VCaP (cell line): Measurements from ENCODE around the gene LCNL1.

Experiments
- H3K27ac ChIP-seq: fragments of 450-650 bp; 2 replicates; pipeline ENCODE4 v1.5.1; 2017
- CTCF ChIP-seq: fragments of 450-650 bp; conservative IDR thresholded peaks from 2 replicates; pipeline ENCODE4 v1.5.1; 2017; ENCODE audit warnings: mild to moderate bottlenecking, moderate library complexity

The LCNL1 gene

DNA sequence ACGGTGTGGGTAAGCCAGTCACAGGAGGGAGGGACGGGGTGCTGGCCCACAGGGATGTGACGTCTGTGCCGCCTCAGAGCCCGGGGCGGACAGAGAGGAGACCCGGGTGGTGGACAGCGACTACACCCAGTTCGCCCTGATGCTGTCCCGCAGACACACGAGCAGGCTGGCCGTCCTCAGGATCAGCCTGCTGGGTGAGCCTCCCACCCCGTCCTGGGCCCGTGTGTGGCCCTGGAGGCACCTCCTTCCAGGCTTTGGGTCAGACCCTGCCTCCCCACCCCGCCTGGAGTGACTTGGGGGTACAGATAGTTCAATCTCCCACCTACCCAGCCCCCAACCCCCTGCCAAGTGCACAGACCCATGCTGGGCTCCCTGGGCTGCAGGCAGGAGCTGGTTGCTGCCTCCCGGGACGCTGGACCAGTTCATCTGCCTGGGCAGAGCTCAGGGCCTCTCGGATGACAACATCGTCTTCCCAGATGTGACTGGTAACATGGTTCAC, 29.0 kb upstream of the LCNL1 start:
- no peak overlapping the region for H3K27ac ChIP-seq
- TF ChIP-seq CTCF: no peak

DNA sequence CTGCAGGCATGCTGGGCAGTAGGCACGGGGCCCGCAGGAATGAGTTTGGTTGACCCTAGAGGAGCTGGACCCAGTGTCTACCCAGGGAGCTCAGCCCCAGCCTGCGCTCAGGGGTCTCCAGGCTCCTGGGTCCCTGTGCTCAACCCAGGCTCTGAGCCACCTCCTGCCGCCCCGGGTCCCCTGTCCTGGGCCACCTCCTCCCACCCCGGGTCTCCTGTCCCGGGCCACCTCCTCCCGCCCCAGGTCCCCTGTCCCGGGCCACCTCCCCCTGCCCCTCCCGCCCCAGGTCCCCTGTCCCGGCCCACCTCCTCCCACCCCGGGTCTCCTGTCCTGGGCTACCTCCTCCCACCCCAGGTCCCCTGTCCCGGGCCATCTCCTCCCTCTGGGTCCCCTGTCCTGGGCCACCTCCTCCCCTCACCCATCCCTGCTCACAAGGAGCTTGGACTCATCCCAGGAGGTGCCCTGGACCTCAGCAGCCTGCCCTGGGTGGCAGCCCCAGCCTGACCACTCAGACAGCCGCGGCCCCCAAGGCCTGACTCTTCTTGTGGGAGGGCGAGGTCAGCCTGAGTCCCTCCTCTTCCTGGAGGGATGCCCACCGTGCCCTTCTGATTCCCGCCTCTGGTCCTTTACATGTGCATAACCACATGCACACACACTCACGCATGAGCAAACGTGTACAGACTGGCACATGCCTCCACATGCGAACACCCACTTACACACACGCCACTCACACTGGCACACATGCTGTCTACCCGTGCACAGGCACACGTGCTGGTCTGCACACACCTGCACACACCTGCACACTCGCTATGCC, 28.3 kb upstream of the LCNL1 start:
- H3K27ac ChIP-seq: no peak overlapping the region
- no peak for TF ChIP-seq CTCF

DNA sequence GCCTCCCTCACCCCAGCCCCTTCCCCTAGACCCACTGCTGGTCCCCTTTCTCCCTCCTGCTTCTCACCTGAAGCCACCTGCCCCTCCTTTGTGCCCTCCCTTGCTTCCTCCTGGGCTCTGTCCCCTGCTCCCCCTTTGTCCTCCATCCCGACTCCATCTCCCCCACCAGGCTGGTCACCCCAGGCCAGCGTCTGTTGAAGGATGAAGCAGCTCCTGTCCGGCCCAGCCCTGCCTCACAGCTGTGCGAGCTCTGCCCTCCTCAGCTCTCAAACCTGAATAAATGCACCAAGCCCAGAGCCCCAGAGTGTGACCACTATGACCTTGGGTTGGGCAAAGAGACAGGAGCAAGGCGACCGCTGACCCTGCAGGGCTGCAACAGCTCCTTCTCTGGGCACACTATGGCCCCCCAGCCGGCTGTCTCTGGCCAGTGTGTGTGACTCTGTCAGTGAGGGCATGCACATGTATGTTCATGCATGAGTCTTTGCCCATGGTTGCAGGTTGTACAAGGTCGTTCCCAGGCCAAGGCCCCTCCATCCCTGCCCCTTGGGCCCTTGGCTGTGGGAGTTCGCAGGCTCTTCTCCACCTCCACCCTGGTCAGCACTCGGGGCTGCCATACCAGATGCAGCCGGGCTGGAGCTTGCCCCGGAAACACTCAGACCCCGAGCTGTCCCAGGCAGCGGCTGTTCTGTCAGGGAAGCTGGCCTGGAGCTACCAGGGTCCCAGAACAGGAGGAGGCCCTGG, 27.4 kb upstream of the LCNL1 start:
- H3K27ac ChIP-seq: no peak overlapping the region
- no peak for TF ChIP-seq CTCF

DNA sequence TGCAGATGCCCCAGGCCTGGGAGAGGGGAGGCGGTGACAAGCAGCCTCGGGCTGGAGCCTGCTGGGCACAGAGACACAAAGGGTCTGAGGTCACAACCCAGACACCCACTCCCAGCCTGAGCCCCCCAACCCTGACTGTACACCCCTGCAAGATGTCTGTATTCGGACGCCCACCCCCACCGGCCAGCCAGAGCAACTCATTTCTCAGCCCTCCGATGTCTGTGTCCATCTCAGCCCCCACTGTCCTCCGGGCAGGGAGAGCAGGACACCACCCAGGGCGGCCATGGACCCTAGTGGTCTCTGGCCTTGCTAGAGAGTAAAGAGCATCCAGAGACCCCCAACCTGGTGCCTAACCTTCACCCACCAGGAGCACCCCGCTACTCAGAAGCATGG, 26.9 kb upstream of the LCNL1 start:
- H3K27ac ChIP-seq: no peak overlapping the region
- no peak for TF ChIP-seq CTCF

GRCh38 chr9:136956604-136957003, 26.2 kb upstream of the LCNL1 start:
- no peak for TF ChIP-seq CTCF
- H3K27ac ChIP-seq: no peak overlapping the region

DNA sequence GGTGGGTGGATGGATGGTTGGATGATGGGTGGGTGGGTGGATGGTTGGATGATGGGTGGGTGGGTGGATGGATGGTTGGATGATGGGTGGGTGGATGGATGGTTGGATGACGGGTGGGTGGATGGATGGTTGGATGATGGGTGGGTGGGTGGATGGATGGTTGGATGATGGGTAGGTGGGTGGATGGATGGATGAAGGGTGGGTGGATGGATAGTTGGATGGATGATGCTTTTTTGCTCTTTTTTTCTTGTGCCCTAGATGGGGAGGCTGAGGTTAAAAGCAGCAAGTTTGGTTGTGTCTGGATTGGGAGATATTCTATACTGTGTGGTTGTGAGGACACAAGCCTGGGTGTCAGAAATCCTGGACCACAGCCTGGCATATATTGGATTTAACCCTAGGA, 25.3 kb upstream of the LCNL1 start:
- TF ChIP-seq CTCF: no peak
- H3K27ac ChIP-seq: no peak overlapping the region

DNA sequence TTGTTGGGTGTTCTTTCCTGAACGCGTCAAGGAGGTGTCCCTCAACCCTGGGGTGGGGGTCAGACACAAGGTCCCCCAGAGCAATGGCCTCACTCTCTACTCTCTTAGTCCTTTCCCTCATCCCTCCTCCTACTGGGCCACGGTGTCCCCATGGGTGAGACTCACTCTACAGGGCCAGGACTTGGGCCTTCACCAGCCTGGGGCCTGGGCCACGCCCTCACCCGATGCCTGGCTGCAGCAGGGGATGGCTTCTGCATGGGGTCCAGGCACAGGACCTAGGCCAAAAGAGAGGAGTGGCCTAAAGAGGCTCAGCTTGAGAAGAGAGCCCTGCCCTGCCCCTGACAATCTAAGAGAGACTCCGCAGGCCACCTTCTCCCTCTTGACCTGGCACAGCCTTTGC, 24.9 kb upstream of the LCNL1 start:
- TF ChIP-seq CTCF: no peak

More for the DNA sequence above, 24.9 kb upstream of the LCNL1 start:
- H3K27ac ChIP-seq: no peak overlapping the region
